Progenitor cell of endocrine pancreas (in vitro differentiated cells): ENCODE results near the gene ATP6V0D1. TPM values are rescaled to one million over a fixed set of nuclear protein-coding genes. Genes with fewer than 3 reads are reported as not detected.

ENCODE experiments used
- DNase-seq: peaks from one replicate; pipeline ENCODE4 v3.0.0; 2021; ENCODE audit warnings: low spot score; ENCODE audit not compliant: unreplicated experiment
- H3K27ac Mint-ChIP-seq: 2 replicates; pipeline ENCODE4 v1.8.0; 2021; ENCODE audit warnings: mild to moderate bottlenecking, moderate library complexity, mixed read lengths
- H3K27me3 Mint-ChIP-seq: 2 replicates; pipeline ENCODE4 v1.8.0; 2021; ENCODE audit warnings: mixed read lengths
- H3K36me3 Mint-ChIP-seq: 2 replicates; pipeline ENCODE4 v1.8.0; 2022; ENCODE audit warnings: mixed read lengths; ENCODE audit not compliant: insufficient read depth
- H3K4me1 Mint-ChIP-seq: 2 replicates; pipeline ENCODE4 v1.8.0; 2021; ENCODE audit warnings: low read depth, mixed read lengths
- H3K4me3 Mint-ChIP-seq: 2 replicates; pipeline ENCODE4 v1.8.0; 2021; ENCODE audit warnings: low read depth, mild to moderate bottlenecking, moderate library complexity, mixed read lengths
- H3K9me3 Mint-ChIP-seq: 2 replicates; pipeline ENCODE4 v1.8.0; 2021; ENCODE audit warnings: low read depth, mixed read lengths
- CTCF ChIP-seq: fragments of 200-600 bp; sonication (generic); IDR thresholded peaks from one replicate; pipeline ENCODE4 v1.5.0; 2021; ENCODE audit warnings: antibody characterized with exemption, mild to moderate bottlenecking; ENCODE audit not compliant: unreplicated experiment
- total RNA-seq: library from RNA; stranded (reverse); gene quantifications from 2 replicates; pipeline ENCODE4 v1.2.1, GENCODE V29; 2021

The ATP6V0D1 gene
- total RNA-seq, 1 donor from 2014 or later: 65.3 TPM

GRCh38 chr16:67509016-67509415 lies 28.1 kb upstream of the ATP6V0D1 start:
- DNase-seq: no peak
- Mint-ChIP-seq H3K4me1 (no peaks in the 10 kb centered on the region), H3K9me3 (no peaks in the 10 kb centered on the region), H3K36me3 (no peaks in the 10 kb centered on the region), H3K27me3 (peaks cover 22% of the 10 kb centered on the region), H3K4me3 (no peak overlapping the region), H3K27ac (no peak overlapping the region)
- TF ChIP-seq CTCF: no peak

- TF ChIP-seq CTCF: no peak
- Mint-ChIP-seq H3K36me3 (no peaks in the 10 kb centered on the region), H3K4me3 (no peak overlapping the region), H3K9me3 (no peaks in the 10 kb centered on the region), H3K27ac (no peak overlapping the region), H3K4me1 (no peaks in the 10 kb centered on the region), H3K27me3 (peaks cover 18% of the 10 kb centered on the region)
- no peak for DNase-seq
Measured at GRCh38 chr16:67506468-67506867, 25.5 kb upstream of the ATP6V0D1 start.

GRCh38 chr16:67504031-67505021 lies 23.4 kb upstream of the ATP6V0D1 start:
- Mint-ChIP-seq H3K4me3 (no peak overlapping the region), H3K27me3 (peaks cover 18% of the 10 kb centered on the region), H3K4me1 (no peaks in the 10 kb centered on the region), H3K36me3 (peaks cover 4% of the 10 kb centered on the region), H3K9me3 (no peaks in the 10 kb centered on the region), H3K27ac (no peak overlapping the region)
- no peak for TF ChIP-seq CTCF
- no peak for DNase-seq

DNA sequence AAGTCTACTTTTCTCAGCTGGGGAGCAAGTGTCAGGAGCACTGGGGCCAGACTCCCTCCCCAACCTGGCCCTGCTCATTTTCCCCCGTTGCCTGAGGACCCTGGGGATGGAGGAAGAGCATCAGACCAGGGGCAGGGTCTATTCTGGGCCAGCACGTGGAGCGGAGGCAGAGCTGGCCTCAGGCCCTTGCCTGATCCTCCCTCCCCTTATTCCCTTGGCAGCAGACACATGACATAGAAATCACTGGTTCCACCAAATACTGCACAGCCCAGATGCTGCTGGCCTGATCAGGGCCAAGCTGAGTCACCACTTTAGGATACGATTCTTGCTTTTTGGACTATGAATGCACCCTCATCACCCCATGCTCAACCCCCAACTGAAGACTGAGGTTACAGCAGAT lies 18.1 kb upstream of the ATP6V0D1 start:
- no peak for TF ChIP-seq CTCF
- H3K4me3 Mint-ChIP-seq: no peak overlapping the region
- H3K9me3 Mint-ChIP-seq: no peaks in the 10 kb centered on the region
- H3K27me3 Mint-ChIP-seq: no peaks in the 10 kb centered on the region
- DNase-seq: no peak
- no peaks in the 10 kb centered on the region for H3K4me1 Mint-ChIP-seq
- peaks cover 5% of the 10 kb centered on the region for H3K36me3 Mint-ChIP-seq
- no peak overlapping the region for H3K27ac Mint-ChIP-seq

DNA sequence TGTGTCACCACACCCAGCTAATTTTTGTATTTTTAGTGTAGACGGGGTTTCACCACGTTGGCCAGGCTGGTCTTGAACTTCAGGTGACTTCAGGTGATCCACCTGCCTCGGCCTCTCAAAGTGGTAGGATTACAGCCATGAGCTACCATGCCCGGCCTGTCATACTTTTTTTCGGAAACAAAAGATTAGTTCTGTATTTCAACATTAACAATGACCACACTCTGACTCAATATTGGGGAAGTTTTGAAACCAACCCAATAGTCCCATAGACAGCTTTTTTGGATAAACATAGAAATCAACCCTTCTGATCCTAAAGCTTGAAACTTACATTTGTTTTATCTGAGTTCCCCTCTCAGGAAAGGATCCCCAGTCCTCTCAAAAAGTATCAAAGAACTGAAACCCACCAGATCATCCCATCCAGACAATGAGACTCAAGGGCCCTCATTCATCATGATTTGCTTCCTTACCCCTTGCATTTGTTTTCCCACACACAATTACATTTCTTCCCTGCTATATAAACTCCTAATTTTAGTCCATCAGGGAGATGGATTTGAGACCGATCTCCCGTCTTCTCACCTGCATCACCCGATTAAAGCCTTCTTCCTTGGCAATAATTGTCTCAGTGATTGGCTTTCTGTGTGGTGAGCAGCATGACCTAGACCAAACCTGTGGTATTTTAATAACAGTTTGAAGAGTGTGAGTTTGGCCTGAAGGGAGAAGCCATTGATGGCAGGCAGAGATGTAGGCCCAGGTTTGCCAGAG lies 9.6 kb upstream of the ATP6V0D1 start:
- no peaks in the 10 kb centered on the region for H3K27me3 Mint-ChIP-seq

More for the DNA sequence above, 9.6 kb upstream of the ATP6V0D1 start:
- no peaks in the 10 kb centered on the region for H3K9me3 Mint-ChIP-seq
- no peak for DNase-seq
- H3K36me3 Mint-ChIP-seq: peaks cover 1% of the 10 kb centered on the region
- no peak for TF ChIP-seq CTCF
- H3K27ac Mint-ChIP-seq: no peak overlapping the region
- no peak overlapping the region for H3K4me3 Mint-ChIP-seq
- H3K4me1 Mint-ChIP-seq: peaks cover 10% of the 10 kb centered on the region
